ENCODE data around the gene SH3PXD2B.
A peak's percentile ranks its signal among the peaks of the same experiment; 100 is the strongest.
"Not testable (repeated sequence)": the region's sequence is repeated elsewhere in the genome, so short reads cannot be mapped to it uniquely, and the experiment has no call there.

The SH3PXD2B gene

GRCh38 chr5:172302047-172302710, 152.1 kb downstream of the SH3PXD2B start:
- DNase-seq (ENCODE audit: low read depth) = no peak

DNA sequence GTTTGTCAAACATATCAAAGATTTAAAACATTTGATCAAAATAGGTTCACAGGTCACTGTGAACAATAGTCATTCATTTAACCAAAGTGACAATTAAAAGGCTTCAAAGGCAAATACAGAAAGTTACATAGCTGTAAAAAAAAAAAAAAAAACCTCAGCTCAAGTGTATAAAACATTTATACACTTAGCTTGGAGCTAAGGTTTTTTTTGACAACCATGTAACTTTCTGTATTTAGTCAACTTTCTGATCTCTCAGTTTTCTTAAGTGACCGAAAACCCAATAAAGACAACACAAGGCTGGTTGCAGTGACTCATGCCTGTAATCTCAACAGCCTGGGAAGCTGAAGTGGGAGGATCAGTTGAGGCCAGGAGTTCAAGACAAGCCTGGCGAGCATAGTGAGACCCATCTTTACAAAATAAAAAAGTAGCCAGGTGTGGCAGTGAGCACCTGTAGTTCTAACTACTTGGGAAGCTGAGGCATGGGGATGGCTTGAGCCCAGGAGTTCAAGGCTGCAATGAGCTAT, 154.3 kb downstream of the SH3PXD2B start:
- DNase-seq (ENCODE audit: low read depth) = no peak

DNA sequence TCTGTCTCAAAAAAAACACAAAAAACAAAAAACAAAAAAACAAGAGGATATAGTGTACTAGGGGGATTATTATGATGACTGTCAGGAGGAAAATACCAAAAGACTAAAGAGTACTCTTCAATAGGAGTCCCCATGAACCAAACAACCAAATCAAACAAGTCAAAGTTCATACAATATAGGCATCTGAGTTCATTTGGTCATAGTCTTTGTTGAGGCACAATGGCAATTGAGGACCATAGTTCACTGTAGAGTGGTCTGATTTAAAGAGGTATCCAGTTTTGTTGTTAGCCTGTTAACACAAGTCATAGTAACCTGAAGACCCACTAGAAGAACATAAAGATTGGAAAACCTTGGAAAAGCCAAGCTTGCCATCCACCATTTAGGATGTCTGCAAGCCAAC, 159.5 kb downstream of the SH3PXD2B start:
- DNase-seq (ENCODE audit: low read depth) = no peak

DNA sequence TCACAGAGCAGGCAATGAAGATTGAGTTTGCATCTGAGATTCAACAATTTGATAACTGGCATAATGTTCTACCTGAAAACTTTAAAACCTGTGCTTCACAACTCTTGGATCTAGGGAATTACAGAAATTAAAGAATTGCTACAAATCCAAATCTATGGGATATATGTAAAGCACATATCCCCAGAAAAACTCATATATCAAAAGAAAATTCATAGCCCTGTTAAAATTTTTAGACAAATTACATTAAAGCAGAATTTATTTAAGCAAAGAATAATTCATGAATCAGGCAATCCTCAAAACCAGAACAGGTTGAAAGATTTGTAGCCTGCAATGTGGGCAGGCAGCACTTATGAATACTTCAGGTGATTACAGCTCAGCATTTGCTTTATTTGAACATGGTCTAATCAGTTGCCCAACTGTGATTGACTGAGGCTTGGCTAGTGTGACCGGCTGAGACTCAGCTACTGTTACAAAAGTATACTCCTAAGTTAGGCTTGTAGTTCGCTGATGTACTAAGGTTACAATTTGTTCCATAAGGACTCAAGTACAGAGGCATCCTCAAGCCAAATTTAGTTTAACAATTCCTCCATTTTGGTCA, 160.5 kb downstream of the SH3PXD2B start:
- no peak for DNase-seq (ENCODE audit: low read depth)

DNA sequence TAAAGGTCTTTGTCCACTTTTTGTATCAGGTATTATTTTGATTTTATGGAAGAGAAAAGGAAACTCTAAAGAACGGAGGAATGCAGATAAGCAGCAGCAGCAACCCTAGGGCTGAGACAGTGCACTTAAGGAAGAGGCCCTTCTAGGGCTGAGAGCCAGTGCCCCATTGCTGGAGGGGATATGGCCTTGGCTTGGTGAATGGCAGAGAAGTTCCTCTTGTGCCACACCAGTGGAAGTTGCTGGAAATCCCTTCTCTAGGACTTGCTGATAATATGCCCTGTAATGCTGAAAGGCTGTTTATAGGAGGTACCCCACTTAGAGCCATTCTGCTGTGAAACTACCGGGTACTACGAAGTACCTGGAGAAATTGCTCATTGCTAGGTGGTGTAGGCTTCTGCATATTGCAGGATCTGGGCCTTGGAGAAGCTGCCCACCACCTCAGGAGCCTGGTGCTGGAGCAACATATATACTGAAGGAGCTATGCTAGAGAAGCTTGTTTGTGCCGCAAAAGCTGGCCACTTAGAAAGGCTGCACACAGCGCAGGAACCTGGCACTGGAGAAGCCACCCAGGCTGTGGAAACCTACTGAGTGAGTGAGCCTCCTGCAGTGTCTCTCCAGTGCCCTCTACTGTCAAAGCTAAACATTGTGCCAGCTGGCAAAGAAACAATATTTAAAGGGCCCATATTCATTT, 161.1 kb downstream of the SH3PXD2B start:
- DNase-seq (ENCODE audit: low read depth) = peak; percentile 33

DNA sequence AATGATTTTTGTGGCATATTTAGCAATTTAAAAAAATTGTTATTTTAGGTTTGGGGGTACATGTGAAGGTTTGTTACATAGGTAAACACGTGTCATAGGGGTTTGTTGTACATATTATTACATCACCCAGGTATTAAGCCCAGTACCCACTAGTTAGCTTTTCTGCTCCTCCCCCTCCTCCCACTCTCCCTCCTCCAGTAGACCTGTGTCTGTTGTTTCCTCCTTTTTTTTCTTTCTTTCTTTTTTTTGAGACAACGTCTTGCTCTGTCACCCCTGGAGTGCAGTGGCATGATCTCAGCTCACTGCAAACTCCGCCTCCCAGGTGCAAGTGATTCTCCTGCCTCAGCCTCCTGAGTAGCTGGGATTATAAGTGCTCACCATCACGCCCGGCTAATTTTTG, 162.5 kb downstream of the SH3PXD2B start:
- not testable (repeated sequence) for DNase-seq (ENCODE audit: low read depth)

GRCh38 chr5:172288465-172288864, 165.9 kb downstream of the SH3PXD2B start:
- no peak for DNase-seq (ENCODE audit: low read depth)

DNA sequence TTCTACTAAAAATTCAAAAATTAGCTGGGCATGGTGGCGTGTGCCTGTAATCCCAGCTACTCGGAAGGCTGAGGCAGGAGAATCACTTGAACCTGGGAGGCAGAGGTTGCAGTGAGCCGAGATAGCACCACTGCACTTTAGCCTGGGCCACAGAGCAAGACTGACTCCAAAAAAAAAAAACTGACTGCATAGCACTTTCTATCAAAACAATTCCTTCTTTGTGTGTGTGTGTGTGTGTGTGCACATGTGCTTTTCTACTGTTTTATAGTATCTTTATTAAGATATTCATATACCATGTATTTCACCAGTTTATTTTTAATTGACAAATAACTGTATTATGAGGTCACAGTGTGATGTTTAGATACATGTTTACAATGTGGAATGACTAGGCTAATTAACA, 167.2 kb downstream of the SH3PXD2B start:
- DNase-seq (ENCODE audit: low read depth) = not testable (repeated sequence)

DNA sequence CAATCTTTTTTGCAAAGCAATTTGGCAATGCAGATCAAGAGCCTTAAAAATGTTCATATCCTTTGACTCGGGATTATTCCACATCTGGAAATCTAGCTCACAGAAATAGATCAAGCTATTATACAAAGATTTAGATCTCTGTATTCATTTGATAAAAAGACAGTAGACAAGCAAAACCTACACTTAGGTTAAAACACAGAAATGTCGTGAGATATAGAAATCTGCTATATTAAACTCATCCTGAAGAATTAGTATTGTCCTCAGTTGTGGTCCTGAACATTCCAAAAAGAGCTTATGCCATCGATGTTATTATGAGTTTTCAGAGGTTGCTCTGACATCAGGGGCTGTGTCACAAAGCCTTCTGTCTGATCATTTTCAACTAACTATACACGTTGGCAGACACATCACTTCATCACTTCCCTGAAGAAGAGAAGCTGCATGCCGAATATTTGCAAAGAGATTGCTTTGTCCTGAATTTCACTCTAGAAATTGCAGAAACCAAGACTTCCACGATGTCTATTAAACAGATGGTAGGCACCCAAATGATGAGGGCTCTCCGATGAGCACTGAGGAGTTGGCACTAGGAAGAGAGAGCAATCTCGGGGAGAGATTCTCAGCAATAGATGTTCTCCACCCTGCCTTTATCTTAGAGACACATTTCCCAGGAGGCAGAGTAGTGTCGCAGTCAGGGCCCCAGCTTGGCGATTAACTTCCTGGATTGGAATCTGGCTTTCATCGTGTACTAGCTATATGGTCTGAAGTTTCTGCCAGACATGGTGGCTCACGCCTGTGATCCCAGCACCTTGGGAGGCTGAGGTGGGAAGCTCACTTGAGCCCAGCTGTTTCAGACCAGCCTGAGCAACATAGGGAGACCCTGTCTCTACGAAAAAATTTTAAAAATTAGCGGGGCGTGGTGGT, 168.8 kb downstream of the SH3PXD2B start:
- no peak for DNase-seq (ENCODE audit: low read depth)

DNA sequence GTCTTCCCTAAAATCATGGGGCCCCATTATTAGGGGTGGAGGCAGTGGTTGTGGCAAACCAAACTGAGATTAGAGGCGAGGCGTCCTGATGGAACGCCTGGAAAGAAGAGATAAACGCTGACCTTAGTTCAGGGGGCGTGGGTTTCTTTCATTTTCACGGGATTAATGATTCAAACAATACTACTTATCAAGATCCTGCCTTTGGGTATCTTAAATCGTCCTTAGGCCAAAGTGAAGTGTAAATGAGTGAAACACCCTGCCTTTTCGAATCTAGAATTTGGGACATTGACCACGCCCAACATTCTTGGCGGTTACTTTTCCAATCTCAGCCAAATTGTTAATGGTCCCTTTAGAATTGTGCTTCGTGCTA, 169.7 kb downstream of the SH3PXD2B start:
- DNase-seq (ENCODE audit: low read depth) = no peak

DNA sequence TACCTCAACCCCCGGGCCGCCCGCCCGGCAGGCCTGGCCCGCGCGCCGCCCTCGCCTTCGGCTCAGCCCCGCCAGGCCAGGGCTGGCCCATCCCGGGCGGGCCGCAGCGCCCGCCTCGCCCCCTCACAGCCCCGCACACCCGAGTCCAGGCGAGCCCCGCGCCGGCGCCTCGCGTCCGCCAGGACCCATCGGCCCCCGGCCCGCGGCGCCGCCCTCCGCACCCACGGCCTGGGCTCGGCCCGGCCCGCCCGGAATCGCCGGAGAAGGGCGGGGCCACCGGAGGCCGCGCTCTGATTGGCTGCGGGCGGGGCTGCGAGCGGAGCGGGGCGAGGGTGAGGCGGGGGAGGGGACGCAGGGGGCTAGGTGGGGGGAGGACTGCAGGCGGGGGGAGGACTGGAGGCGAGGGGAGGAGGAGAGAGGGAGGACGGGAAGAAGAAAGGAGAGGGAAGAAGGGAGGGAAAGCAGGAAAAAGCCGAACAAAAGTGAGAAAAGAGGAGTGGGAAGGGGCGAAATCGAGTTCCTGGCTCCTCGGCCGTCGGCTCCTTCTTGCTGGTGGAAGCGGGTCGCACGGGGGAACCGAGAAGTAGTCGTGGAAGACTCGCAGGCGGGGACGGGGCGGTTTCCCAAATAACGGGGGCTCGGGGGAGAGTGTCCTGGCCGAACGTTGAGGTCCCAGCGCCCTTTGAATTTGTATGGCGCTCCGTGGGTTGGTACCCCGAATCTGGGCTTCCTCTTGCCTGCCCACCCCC, 170.3 kb downstream of the SH3PXD2B start:
- peak; percentile 60 for DNase-seq (ENCODE audit: low read depth)

DNA sequence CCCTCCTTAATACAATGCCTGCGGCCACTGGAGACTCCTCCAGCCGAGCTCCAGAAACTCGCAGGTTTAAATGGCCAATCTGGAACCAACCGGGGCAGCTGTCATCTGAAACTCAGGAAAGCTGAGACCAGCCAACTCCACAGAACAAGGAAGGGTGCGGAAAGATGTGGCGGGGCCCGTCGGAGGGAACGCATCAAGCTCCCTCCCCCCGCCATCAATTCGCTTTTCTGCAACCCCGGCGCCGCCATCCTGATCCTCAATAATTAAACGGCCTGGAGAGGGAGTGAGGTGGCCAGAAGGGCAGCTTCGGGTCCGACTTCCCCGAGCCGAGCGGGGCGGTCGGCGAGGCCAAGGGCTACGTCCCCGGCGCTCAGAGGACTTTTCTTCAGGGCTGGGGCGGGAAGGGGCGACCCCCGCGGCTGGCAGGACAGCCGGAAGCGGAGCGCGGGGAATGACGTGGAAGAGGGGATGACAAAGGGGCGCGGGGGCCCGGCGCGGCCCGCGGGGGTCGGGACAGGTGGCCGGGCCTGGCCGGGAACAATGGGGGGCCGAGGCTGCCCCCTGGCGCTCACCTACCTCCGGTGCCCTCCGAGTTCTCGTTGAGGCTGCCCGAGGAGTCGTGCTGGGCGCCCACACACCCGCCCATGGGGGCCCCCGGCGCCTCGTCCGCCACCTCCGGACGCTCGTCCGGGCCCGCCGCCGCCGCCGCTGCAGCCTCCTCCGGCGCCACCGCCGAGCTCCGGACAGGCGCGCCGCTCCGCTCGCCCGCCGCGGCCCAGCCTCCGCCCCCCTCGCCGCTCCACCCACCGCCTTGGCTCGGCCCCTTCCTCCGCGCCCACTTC, 171.1 kb downstream of the SH3PXD2B start, which contains the start of gene UBTD2:
TSS of gene UBTD2 (minus strand) at position 745 of the 842 bp plus-strand sequence. CDS start at position 646, 99 bp downstream.
- peak; percentile 60 for DNase-seq (ENCODE audit: low read depth)

DNA sequence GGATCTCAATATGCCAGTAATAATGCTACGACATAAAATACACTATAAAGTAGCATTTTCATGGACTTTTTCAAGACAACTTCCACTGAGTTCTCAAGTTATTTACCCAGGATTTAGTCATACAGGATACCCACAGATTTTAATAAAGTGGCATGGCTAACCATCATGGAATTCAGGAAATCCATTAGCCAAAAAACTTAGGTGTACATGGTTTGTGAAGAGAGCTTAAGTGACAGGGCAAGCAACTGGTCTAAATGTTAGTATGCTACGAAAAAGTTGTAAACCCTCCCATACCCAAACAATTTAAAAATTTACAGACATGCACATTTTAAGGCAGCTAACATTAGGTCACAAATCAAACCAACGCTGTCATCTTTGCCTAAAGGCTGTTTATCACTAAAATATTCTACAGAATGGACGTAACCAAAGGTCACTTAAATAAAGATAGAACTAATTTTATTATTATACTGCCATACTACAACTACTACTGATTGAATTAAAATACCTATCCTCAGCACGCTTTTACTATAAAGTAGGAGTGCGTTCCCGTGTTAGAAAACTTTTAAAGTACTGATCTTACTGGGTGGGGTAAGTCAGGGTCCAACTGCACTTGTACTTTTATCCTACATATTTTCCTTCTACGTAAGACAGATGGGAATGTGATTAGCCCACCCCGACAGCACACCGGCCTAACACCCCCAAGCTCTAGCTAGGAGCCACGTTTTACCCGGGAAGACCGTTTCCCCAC, 171.9 kb downstream of the SH3PXD2B start:
- DNase-seq (ENCODE audit: low read depth) = no peak

GRCh38 chr5:172281346-172281745, 173.0 kb downstream of the SH3PXD2B start:
- no peak for DNase-seq (ENCODE audit: low read depth)

GRCh38 chr5:172280929-172281328, 173.4 kb downstream of the SH3PXD2B start:
- no peak for DNase-seq (ENCODE audit: low read depth)

DNA sequence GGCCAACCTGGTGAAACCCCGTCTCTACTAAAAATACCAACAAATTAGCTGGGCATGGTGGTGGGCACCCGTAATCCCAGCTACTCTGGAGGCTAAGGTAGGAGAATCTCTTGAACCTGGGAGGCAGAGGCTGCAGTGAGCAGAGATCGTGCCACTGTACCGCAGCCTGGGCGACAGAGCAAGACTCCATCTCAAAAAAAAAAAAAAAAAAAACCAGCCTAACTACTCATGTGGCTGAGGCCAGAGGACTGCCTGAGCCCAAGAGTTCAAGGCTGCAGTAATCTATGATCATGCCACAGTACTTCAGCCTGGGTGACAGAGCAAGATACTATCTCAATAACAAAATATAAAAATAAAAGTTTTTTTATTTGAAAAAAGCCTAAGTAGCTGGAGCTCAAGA, 174.0 kb downstream of the SH3PXD2B start:
- no peak for DNase-seq (ENCODE audit: low read depth)

GRCh38 chr5:172278356-172278755, 176.0 kb downstream of the SH3PXD2B start:
- DNase-seq (ENCODE audit: low read depth) = no peak

- no peak for DNase-seq (ENCODE audit: low read depth)
Observed at GRCh38 chr5:172276214-172276613, 178.1 kb downstream of the SH3PXD2B start.
